ENCODE data around the gene TMEM132E.

The TMEM132E gene

GRCh38 chr17:34580685-34581445 lies 1.5 kb downstream of the TMEM132E start:
- H3K4me3 ChIP-seq (ENCODE audit: low read length) = no peak overlapping the region
- no peak for TF ChIP-seq ZNF274 (IDR thresholded peaks at IDR 0.05; ENCODE audit: low read depth, low read length)

- H3K4me3 ChIP-seq (ENCODE audit: low read length) = no peak overlapping the region
- TF ChIP-seq ZNF274 (IDR thresholded peaks at IDR 0.05; ENCODE audit: low read depth, low read length) = no peak
These were observed 2.2 kb downstream of the TMEM132E start for GRCh38 chr17:34581446-34582184.

GRCh38 chr17:34582185-34582900 lies 3.0 kb downstream of the TMEM132E start:
- TF ChIP-seq ZNF274 (IDR thresholded peaks at IDR 0.05; ENCODE audit: low read depth, low read length) = no peak
- H3K4me3 ChIP-seq (ENCODE audit: low read length) = no peak overlapping the region

- no peak overlapping the region for H3K4me3 ChIP-seq (ENCODE audit: low read length)
- TF ChIP-seq ZNF274 (IDR thresholded peaks at IDR 0.05; ENCODE audit: low read depth, low read length) = no peak
These were observed 3.5 kb downstream of the TMEM132E start for GRCh38 chr17:34582901-34583245.

GRCh38 chr17:34584805-34585416 lies 5.5 kb downstream of the TMEM132E start:
- no peak for TF ChIP-seq ZNF274 (IDR thresholded peaks at IDR 0.05; ENCODE audit: low read depth, low read length)
- no peak overlapping the region for H3K4me3 ChIP-seq (ENCODE audit: low read length)

GRCh38 chr17:34586346-34586846 lies 7.0 kb downstream of the TMEM132E start:
- TF ChIP-seq ZNF274 (IDR thresholded peaks at IDR 0.05; ENCODE audit: low read depth, low read length) = no peak
- no peak overlapping the region for H3K4me3 ChIP-seq (ENCODE audit: low read length)

GRCh38 chr17:34588266-34588665 lies 8.9 kb downstream of the TMEM132E start:
- no peak overlapping the region for H3K4me3 ChIP-seq (ENCODE audit: low read length)
- TF ChIP-seq ZNF274 (IDR thresholded peaks at IDR 0.05; ENCODE audit: low read depth, low read length) = no peak

GRCh38 chr17:34589120-34589965 lies 10.0 kb downstream of the TMEM132E start:
- no peak overlapping the region for H3K4me3 ChIP-seq (ENCODE audit: low read length)
- TF ChIP-seq ZNF274 (IDR thresholded peaks at IDR 0.05; ENCODE audit: low read depth, low read length) = no peak

GRCh38 chr17:34592002-34592401 lies 12.6 kb downstream of the TMEM132E start:
- H3K4me3 ChIP-seq (ENCODE audit: low read length) = no peak overlapping the region
- no peak for TF ChIP-seq ZNF274 (IDR thresholded peaks at IDR 0.05; ENCODE audit: low read depth, low read length)

- no peak for TF ChIP-seq ZNF274 (IDR thresholded peaks at IDR 0.05; ENCODE audit: low read depth, low read length)
- no peak overlapping the region for H3K4me3 ChIP-seq (ENCODE audit: low read length)
These were observed 17.5 kb downstream of the TMEM132E start for GRCh38 chr17:34596920-34597319.

GRCh38 chr17:34598161-34598776 lies 18.9 kb downstream of the TMEM132E start:
- no peak for TF ChIP-seq ZNF274 (IDR thresholded peaks at IDR 0.05; ENCODE audit: low read depth, low read length)
- H3K4me3 ChIP-seq (ENCODE audit: low read length) = no peak overlapping the region

- no peak overlapping the region for H3K4me3 ChIP-seq (ENCODE audit: low read length)
- no peak for TF ChIP-seq ZNF274 (IDR thresholded peaks at IDR 0.05; ENCODE audit: low read depth, low read length)
These were observed 22.0 kb downstream of the TMEM132E start for GRCh38 chr17:34601416-34601815.

GRCh38 chr17:34603974-34604373 lies 24.6 kb downstream of the TMEM132E start:
- TF ChIP-seq ZNF274 (IDR thresholded peaks at IDR 0.05; ENCODE audit: low read depth, low read length) = no peak
- H3K4me3 ChIP-seq (ENCODE audit: low read length) = no peak overlapping the region
